Measurements from ENCODE around the gene LRRC2. TPM values are rescaled to one million over a fixed set of nuclear protein-coding genes. Genes with fewer than 3 reads are reported as not detected.

Gene LRRC2
- total RNA-seq, 2 donors from 2014 or later: 0.44 to 2.0 TPM

- Histone ChIP-seq H3K9ac (ENCODE audit: low read depth in 2 of 2, low read length in 2 of 2) (peak overlapping the region in 1 of 2 donors; percentile 70), H3K4me3 (peak overlapping the region; percentile 27), H3K36me3 (no peaks in the 10 kb centered on the region), H3K27ac (peak overlapping the region; percentile 48), H3K27me3 (no peaks in the 10 kb centered on the region), H3K9me3 (no peaks in the 10 kb centered on the region), H3K4me1 (no peaks in the 10 kb centered on the region)
- peak; percentile 54 for TF ChIP-seq CTCF (IDR thresholded peaks at IDR 0.05)
- DNase-seq: peak; percentile 87
- intact Hi-C loops (cut with DNase I): loop anchor here (5.0 kb wide), 2 partner anchors 69 to 71 kb away; no protein-coding TSS in a partner anchor
Observed at GRCh38 chr3:46558184-46559043, 7.7 kb downstream of the LRRC2 start.

GRCh38 chr3:46557814-46558183 is 8.3 kb downstream of the LRRC2 start:
- intact Hi-C loops (cut with DNase I): loop anchor here (5.0 kb wide), 2 partner anchors 70 kb away; no protein-coding TSS in a partner anchor
- H3K9ac ChIP-seq (ENCODE audit: low read depth in 2 of 2, low read length in 2 of 2): peak overlapping the region in 1 of 2 donors; percentile 70
- H3K27ac ChIP-seq: no peak overlapping the region
- no peaks in the 10 kb centered on the region for H3K9me3 ChIP-seq
- no peak overlapping the region for H3K4me3 ChIP-seq
- no peak for TF ChIP-seq CTCF (IDR thresholded peaks at IDR 0.05)
- DNase-seq: peak; percentile 16
- H3K4me1 ChIP-seq: no peaks in the 10 kb centered on the region
- H3K27me3 ChIP-seq: no peaks in the 10 kb centered on the region
- H3K36me3 ChIP-seq: no peaks in the 10 kb centered on the region

DNA sequence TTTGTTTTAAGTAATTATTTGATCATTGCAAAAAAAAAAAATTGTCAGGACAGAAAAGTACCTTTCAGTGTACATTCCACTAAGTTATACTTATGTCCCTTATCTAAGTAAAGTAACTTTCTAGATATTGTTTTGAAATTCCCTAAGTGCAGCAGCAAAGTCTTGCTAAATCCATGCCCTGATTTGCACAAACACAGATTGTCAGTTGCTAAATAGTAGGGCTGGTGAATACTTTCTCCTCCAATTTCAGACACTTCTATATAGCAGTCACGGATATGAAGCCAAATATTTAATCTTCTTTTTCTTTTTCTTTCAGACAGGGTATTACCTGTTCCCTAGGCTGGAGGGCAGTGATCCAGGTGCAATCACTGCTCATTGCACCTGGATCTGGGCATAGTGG is 12.9 kb downstream of the LRRC2 start:
- no peak for TF ChIP-seq CTCF (IDR thresholded peaks at IDR 0.05)
- Histone ChIP-seq H3K36me3 (no peaks in the 10 kb centered on the region), H3K27ac (no peak overlapping the region), H3K4me1 (no peaks in the 10 kb centered on the region), H3K9me3 (no peaks in the 10 kb centered on the region), H3K4me3 (no peak overlapping the region), H3K9ac (ENCODE audit: low read depth in 2 of 2, low read length in 2 of 2) (no peak overlapping the region), H3K27me3 (no peaks in the 10 kb centered on the region)
- intact Hi-C loops (cut with DNase I): no loop called here
- DNase-seq: no peak

DNA sequence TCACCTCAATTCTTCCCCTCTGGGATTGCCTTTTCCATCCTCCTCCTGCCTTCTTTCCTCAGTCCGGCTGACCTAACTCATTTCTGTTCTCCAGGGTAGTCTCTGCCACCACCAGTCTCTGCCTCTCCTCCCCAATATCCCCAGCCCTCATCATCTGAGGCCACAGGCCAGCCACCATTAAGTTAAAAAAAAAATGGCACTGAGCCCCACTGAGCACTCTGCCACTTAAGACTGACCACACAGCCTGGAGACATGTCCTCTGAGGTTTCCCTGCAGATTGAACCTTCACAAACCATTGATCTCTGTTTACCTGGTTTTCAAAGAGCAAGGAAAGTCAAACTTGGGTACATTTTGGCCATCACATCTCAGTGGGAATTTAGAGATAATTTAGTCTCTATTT is 13.6 kb downstream of the LRRC2 start:
- H3K9ac ChIP-seq (ENCODE audit: low read depth in 2 of 2, low read length in 2 of 2): no peak overlapping the region
- no peaks in the 10 kb centered on the region for H3K36me3 ChIP-seq
- no peaks in the 10 kb centered on the region for H3K9me3 ChIP-seq
- intact Hi-C loops (cut with DNase I): no loop called here
- H3K4me1 ChIP-seq: no peaks in the 10 kb centered on the region
- H3K4me3 ChIP-seq: no peak overlapping the region
- H3K27me3 ChIP-seq: no peaks in the 10 kb centered on the region
- H3K27ac ChIP-seq: no peak overlapping the region
- peak; percentile 0 for DNase-seq
- TF ChIP-seq CTCF (IDR thresholded peaks at IDR 0.05): no peak

- intact Hi-C loops (cut with DNase I): no loop called here
- Histone ChIP-seq H3K27me3 (no peaks in the 10 kb centered on the region), H3K27ac (no peak overlapping the region), H3K4me3 (no peak overlapping the region), H3K9ac (ENCODE audit: low read depth in 2 of 2, low read length in 2 of 2) (no peak overlapping the region), H3K4me1 (no peaks in the 10 kb centered on the region), H3K36me3 (no peaks in the 10 kb centered on the region), H3K9me3 (no peaks in the 10 kb centered on the region)
- peak; percentile 1 for DNase-seq
- TF ChIP-seq CTCF (IDR thresholded peaks at IDR 0.05): no peak
Observed at GRCh38 chr3:46551615-46552014, 14.5 kb downstream of the LRRC2 start.
